IPS-18a (cell line): ENCODE results near the gene NRARP.

Source experiments
- H3K27ac ChIP-seq: one replicate; pipeline ENCODE4 v1.5.1; 2013; ENCODE audit warnings: low read length
- H3K27me3 ChIP-seq: one replicate; pipeline ENCODE4 v1.6.1; 2013; ENCODE audit warnings: mild to moderate bottlenecking, low read length; ENCODE audit not compliant: control insufficient read depth, insufficient read depth
- H3K36me3 ChIP-seq: one replicate; pipeline ENCODE4 v1.6.1; 2013; ENCODE audit warnings: low read depth, low read length; ENCODE audit not compliant: control insufficient read depth
- H3K4me1 ChIP-seq: one replicate; pipeline ENCODE4 v1.6.1; 2013; ENCODE audit warnings: low read depth, low read length; ENCODE audit not compliant: control insufficient read depth
- H3K4me3 ChIP-seq: one replicate; pipeline ENCODE4 v1.5.1; 2013; ENCODE audit warnings: low read length
- H3K9ac ChIP-seq: one replicate; pipeline ENCODE4 v1.6.1; 2013; ENCODE audit warnings: mild to moderate bottlenecking, low read length, moderate library complexity
- H3K9me3 ChIP-seq: one replicate; pipeline ENCODE4 v1.6.1; 2013; ENCODE audit warnings: low read depth, low read length; ENCODE audit not compliant: control insufficient read depth

Gene NRARP

DNA sequence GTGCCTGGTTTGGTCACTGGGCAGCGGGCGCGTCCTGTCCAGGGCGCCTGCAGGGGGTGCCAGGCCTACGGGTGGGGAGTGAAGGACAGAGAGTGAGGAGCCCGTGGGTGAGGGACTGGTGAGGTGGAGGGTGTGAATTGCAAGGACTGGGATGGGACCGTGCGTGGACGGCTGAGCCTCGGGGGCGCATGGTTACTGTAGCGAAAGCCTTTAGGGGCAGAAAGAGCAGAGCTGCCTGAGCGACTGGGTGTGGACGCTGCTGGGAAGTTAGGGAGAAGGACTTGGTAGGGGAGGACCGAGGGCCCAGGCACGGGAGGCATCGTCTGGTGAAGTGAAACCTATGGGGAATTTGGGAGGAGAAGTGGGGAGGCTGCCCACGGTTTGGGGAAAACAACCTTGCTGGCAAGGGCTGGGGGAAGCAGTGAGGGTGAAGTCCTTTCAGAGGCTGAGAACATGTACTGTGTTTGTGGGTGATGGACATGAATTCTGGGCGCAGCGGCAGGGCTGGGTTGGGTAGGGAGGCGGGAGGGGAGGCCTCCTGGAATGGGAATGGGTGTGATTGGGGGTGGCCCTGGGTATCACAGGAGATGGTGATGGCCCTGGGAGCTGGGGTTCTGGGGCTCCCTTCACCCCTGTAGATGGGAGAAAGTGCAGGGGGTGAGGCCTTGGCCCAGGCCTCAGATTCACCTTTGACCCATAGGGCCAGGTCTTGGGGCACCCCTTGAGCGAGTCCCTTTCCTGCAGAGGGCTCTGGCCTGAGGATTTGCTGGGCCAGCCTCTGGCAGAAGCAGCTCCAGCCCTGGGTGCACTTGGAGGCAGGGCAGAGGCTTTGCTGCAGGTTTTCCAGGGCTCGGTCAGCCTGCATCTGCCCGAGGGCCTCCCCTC is 26.2 kb downstream of the NRARP start:
- no peak overlapping the region for H3K4me3 ChIP-seq
- peak overlapping the region; percentile 54 for H3K9ac ChIP-seq
- H3K27me3 ChIP-seq = peaks cover 31% of the 10 kb centered on the region
- peaks cover 12% of the 10 kb centered on the region for H3K4me1 ChIP-seq
- no peaks in the 10 kb centered on the region for H3K36me3 ChIP-seq
- H3K9me3 ChIP-seq = no peaks in the 10 kb centered on the region
- H3K27ac ChIP-seq = no peak overlapping the region

- Histone ChIP-seq H3K36me3 (no peaks in the 10 kb centered on the region), H3K9ac (no peak overlapping the region), H3K4me3 (no peak overlapping the region), H3K27me3 (peaks cover 25% of the 10 kb centered on the region), H3K4me1 (peaks cover 12% of the 10 kb centered on the region), H3K27ac (no peak overlapping the region), H3K9me3 (no peaks in the 10 kb centered on the region)
Measured at GRCh38 chr9:137275203-137275587, 26.9 kb downstream of the NRARP start.

- Histone ChIP-seq H3K9me3 (no peaks in the 10 kb centered on the region), H3K27me3 (peaks cover 11% of the 10 kb centered on the region), H3K27ac (no peak overlapping the region), H3K36me3 (peaks cover 9% of the 10 kb centered on the region), H3K9ac (no peak overlapping the region), H3K4me1 (peaks cover 12% of the 10 kb centered on the region), H3K4me3 (no peak overlapping the region)
Measured at GRCh38 chr9:137273611-137274320, 28.3 kb downstream of the NRARP start.

GRCh38 chr9:137273095-137273490 is 29.0 kb downstream of the NRARP start:
- Histone ChIP-seq H3K9me3 (no peaks in the 10 kb centered on the region), H3K4me3 (no peak overlapping the region), H3K9ac (no peak overlapping the region), H3K27me3 (peaks cover 4% of the 10 kb centered on the region), H3K4me1 (peaks cover 12% of the 10 kb centered on the region), H3K27ac (no peak overlapping the region), H3K36me3 (peaks cover 13% of the 10 kb centered on the region)

- Histone ChIP-seq H3K4me1 (peaks cover 8% of the 10 kb centered on the region), H3K9ac (no peak overlapping the region), H3K27ac (no peak overlapping the region), H3K4me3 (no peak overlapping the region), H3K36me3 (peaks cover 13% of the 10 kb centered on the region), H3K27me3 (no peaks in the 10 kb centered on the region), H3K9me3 (no peaks in the 10 kb centered on the region)
Measured at GRCh38 chr9:137272241-137273094, 29.6 kb downstream of the NRARP start.

- H3K36me3 ChIP-seq = peaks cover 15% of the 10 kb centered on the region
Measured at GRCh38 chr9:137271696-137272076, 30.4 kb downstream of the NRARP start.

GRCh38 chr9:137270929-137271695 is 31.0 kb downstream of the NRARP start:
- no peak overlapping the region for H3K4me3 ChIP-seq
- H3K27ac ChIP-seq = no peak overlapping the region
- H3K4me1 ChIP-seq = no peaks in the 10 kb centered on the region
- H3K36me3 ChIP-seq = peaks cover 18% of the 10 kb centered on the region
- no peak overlapping the region for H3K9ac ChIP-seq
- no peaks in the 10 kb centered on the region for H3K27me3 ChIP-seq
- no peaks in the 10 kb centered on the region for H3K9me3 ChIP-seq

More at GRCh38 chr9:137271696-137272076, 30.4 kb downstream of the NRARP start:
- Histone ChIP-seq H3K4me3 (no peak overlapping the region), H3K27me3 (no peaks in the 10 kb centered on the region), H3K9me3 (no peaks in the 10 kb centered on the region), H3K4me1 (peaks cover 4% of the 10 kb centered on the region), H3K27ac (no peak overlapping the region), H3K9ac (no peak overlapping the region)

- Histone ChIP-seq H3K9me3 (no peaks in the 10 kb centered on the region), H3K36me3 (peaks cover 26% of the 10 kb centered on the region), H3K4me3 (no peak overlapping the region), H3K4me1 (no peaks in the 10 kb centered on the region), H3K27me3 (no peaks in the 10 kb centered on the region), H3K27ac (no peak overlapping the region), H3K9ac (no peak overlapping the region)
Measured at GRCh38 chr9:137269231-137269772, 32.8 kb downstream of the NRARP start.

DNA sequence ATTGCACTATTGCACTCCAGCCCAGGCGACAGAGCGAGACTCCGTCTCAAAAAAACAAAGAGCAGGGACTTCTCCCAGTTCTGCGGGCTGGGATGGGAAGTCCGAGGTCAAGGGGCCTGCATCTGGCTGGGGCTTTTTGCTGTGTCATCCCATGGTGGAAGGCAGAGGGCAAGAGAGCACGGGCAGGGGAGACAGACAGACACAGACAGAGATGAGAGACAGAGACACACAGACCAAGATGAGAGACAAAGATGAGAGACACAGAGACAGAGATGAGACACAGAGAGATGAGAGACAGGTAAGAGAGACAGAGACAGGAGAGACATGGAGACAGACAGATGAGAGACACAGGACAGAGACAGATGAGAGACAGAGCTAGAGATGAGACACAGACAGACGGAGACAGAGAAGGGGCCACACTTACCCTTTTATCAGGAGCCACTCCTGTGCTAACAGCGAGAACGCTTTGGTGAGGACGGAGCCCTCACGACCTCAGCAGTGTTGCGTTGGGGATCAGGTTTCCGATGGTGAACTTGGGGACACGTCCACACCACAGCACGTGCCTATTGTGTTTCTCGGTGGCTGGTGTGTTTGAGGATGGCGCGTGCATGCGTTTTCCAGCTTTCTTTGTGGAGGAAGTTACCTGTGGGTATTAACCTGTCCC is 33.4 kb downstream of the NRARP start:
- Histone ChIP-seq H3K27me3 (no peaks in the 10 kb centered on the region), H3K4me1 (no peaks in the 10 kb centered on the region), H3K27ac (no peak overlapping the region), H3K9me3 (no peaks in the 10 kb centered on the region), H3K4me3 (no peak overlapping the region), H3K9ac (no peak overlapping the region), H3K36me3 (peaks cover 31% of the 10 kb centered on the region)

DNA sequence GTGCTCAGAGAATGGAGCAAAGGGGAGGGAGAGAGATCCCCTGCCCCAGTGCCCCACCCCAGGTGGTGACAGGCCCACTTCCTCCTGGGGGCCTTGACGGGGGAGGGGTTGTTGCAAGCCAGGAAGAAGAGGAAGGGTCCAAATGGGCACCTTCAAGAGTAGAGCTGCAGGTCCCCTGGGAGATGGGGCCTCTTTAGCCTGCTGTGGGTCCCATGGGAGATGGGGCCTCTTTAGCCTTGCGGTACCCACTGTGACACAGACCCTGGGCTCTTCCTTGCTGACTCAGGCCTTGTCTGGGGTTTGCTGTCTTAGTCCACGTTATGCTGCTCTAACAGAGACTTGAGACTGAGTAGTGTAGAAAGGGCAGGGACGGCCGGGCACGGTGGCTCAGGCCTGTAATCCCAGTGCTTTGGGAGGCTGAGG is 34.1 kb downstream of the NRARP start:
- Histone ChIP-seq H3K4me3 (no peak overlapping the region), H3K9me3 (no peaks in the 10 kb centered on the region), H3K9ac (no peak overlapping the region), H3K27me3 (no peaks in the 10 kb centered on the region), H3K4me1 (no peaks in the 10 kb centered on the region), H3K27ac (no peak overlapping the region), H3K36me3 (peaks cover 32% of the 10 kb centered on the region)
